ENCODE data around the gene PCNT.

DNA sequence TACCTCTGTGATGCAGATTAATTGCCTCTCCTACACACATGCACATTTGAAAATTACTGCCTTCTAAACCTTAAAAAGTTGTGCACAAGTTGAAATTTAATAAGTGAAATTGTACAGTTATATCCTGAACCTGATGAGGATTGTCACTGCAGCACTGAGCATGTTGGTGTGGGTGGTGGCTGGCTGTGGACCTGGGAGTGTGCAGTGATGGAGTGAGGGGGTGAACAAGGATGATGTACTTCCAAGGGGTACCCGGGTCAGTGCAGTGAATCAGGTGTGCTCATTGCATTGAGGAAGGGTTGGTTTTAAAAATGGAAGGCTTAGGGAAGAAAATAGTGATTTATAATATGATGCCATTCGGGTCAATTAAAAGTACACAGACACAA is 158.9 kb downstream of the PCNT start:
- TF ChIP-seq EZH2 (IDR thresholded peaks at IDR 0.05; ENCODE audit: insufficient read depth, poor library complexity, severe bottlenecking): no peak
- TF ChIP-seq EZH2phosphoT487 (IDR thresholded peaks at IDR 0.05; ENCODE audit: insufficient read depth, low read depth): no peak

Measured in GM23248 (cell line).